Mucosa of rectum (tissue), 2 donors: ENCODE data around the gene NNAT.

Experiments used
- H3K27ac ChIP-seq, 2 donors: one replicate each; pipeline ENCODE4 v1.7.0; 2013; ENCODE audit warnings: inconsistent platforms in 2 of 2, low read depth in 2 of 2, low read length in 2 of 2
- H3K27me3 ChIP-seq, 2 donors: one replicate each; pipeline ENCODE4 v1.7.0; 2013; ENCODE audit warnings: low read length in 2 of 2; ENCODE audit not compliant: control insufficient read depth in 2 of 2, insufficient read depth in 2 of 2
- H3K36me3 ChIP-seq, 2 donors: one replicate each; pipeline ENCODE4 v1.7.0; 2013; ENCODE audit warnings: low read length in 2 of 2; ENCODE audit not compliant: control insufficient read depth in 2 of 2, insufficient read depth in 2 of 2
- H3K4me1 ChIP-seq, 2 donors: one replicate each; pipeline ENCODE4 v1.7.0; 2013; ENCODE audit warnings: low read length in 2 of 2, mild to moderate bottlenecking in 1 of 2; ENCODE audit not compliant: control insufficient read depth in 2 of 2, insufficient read depth in 2 of 2
- H3K4me3 ChIP-seq, 2 donors: one replicate each; pipeline ENCODE4 v1.7.0; 2013; ENCODE audit warnings: low read length in 2 of 2
- H3K9ac ChIP-seq, 2 donors: one replicate each; pipeline ENCODE4 v1.7.0; 2013; ENCODE audit warnings: low read length in 2 of 2, low read depth in 1 of 2, mild to moderate bottlenecking in 1 of 2
- H3K9me3 ChIP-seq, 2 donors: one replicate each; pipeline ENCODE4 v1.7.0; 2013; ENCODE audit warnings: low read length in 2 of 2; ENCODE audit not compliant: control insufficient read depth in 2 of 2
- donor health status: healthy.
- donor health status: Normal muscosa, but diverticular disease.

The NNAT gene

DNA sequence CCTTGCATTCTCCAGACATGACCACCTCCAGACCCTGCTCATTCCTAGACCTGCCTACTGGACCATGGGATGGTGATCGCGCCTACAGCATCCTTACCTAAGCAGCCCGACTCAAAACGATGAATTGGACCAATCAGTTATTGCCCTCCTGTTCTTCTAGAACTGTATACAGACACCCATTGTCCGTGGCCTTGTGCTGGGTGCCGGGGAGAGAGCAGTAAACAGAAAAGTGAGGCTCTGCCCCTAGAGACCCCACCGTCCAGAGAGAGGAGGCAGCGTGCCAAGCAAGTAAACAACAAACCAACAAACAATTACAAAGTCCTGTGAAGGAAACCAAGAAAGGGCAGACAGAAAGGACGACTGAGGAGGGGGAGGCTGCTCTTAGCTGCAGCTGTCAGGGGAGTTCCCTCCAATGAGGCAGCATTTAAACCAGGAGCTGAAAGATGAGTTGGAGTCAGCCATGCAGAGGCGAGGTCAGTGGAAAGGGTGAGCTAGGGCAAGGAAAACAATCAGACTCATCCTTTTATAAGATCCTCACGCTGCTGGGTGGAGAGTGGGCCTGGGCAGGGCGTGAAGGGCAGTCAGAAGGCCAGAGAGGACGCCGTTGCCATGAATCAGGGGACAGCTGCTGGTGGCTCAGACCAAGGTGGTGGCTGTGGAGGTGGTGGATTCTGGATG, 44.2 kb downstream of the NNAT start:
- H3K36me3 ChIP-seq: no peaks in the 10 kb centered on the region
- no peaks in the 10 kb centered on the region for H3K4me1 ChIP-seq
- H3K27ac ChIP-seq: no peak overlapping the region
- peaks cover 24 to 36% of the 10 kb centered on the region in 2 donors for H3K27me3 ChIP-seq
- no peak overlapping the region for H3K9ac ChIP-seq
- H3K9me3 ChIP-seq: no peaks in the 10 kb centered on the region
- H3K4me3 ChIP-seq: no peak overlapping the region

GRCh38 chr20:37566590-37567330, 45.7 kb downstream of the NNAT start:
- no peak overlapping the region for H3K4me3 ChIP-seq
- no peak overlapping the region for H3K9ac ChIP-seq
- H3K27ac ChIP-seq: no peak overlapping the region
- no peaks in the 10 kb centered on the region for H3K4me1 ChIP-seq
- H3K27me3 ChIP-seq: peaks cover 24 to 36% of the 10 kb centered on the region in 2 donors
- H3K36me3 ChIP-seq: no peaks in the 10 kb centered on the region
- H3K9me3 ChIP-seq: no peaks in the 10 kb centered on the region

GRCh38 chr20:37567331-37567665, 46.2 kb downstream of the NNAT start:
- Histone ChIP-seq H3K27ac (no peak overlapping the region), H3K36me3 (no peaks in the 10 kb centered on the region), H3K27me3 (peaks cover 24 to 36% of the 10 kb centered on the region in 2 donors), H3K4me1 (no peaks in the 10 kb centered on the region), H3K9me3 (no peaks in the 10 kb centered on the region), H3K4me3 (no peak overlapping the region), H3K9ac (no peak overlapping the region)

GRCh38 chr20:37567671-37568588, 46.9 kb downstream of the NNAT start:
- Histone ChIP-seq H3K9me3 (no peaks in the 10 kb centered on the region), H3K9ac (no peak overlapping the region), H3K27ac (no peak overlapping the region), H3K4me3 (no peak overlapping the region), H3K36me3 (no peaks in the 10 kb centered on the region), H3K27me3 (peaks cover 24 to 30% of the 10 kb centered on the region in 2 donors), H3K4me1 (no peaks in the 10 kb centered on the region)

GRCh38 chr20:37570419-37570818, 49.4 kb downstream of the NNAT start:
- Histone ChIP-seq H3K27ac (no peak overlapping the region), H3K9ac (no peak overlapping the region), H3K4me3 (no peak overlapping the region), H3K27me3 (peaks cover 9 to 12% of the 10 kb centered on the region in 2 donors), H3K9me3 (no peaks in the 10 kb centered on the region), H3K36me3 (no peaks in the 10 kb centered on the region), H3K4me1 (no peaks in the 10 kb centered on the region)

- H3K36me3 ChIP-seq: no peaks in the 10 kb centered on the region
- no peak overlapping the region for H3K4me3 ChIP-seq
- no peaks in the 10 kb centered on the region for H3K9me3 ChIP-seq
- H3K27ac ChIP-seq: no peak overlapping the region
- H3K27me3 ChIP-seq: peaks cover 8 to 11% of the 10 kb centered on the region in 2 donors
- H3K4me1 ChIP-seq: no peaks in the 10 kb centered on the region
- H3K9ac ChIP-seq: no peak overlapping the region
Measured at GRCh38 chr20:37571033-37571432, 50.0 kb downstream of the NNAT start.
